H1 (cell line): Measurements from ENCODE around the gene EPHB3. TPM values are rescaled to one million over a fixed set of nuclear protein-coding genes. Genes with fewer than 3 reads are reported as not detected.

ENCODE experiments used
- CTCF ChIA-PET: fragments of 300-600 bp; sonication (Branson Sonifier 250); formaldehyde crosslinking; loops from one replicate; lab custom pipeline; 2021; ENCODE audit not compliant: partially characterized antibody; lab: Charles Lee
- POLR2A ChIA-PET: fragments of 300-600 bp; sonication (Branson Sonifier 250); formaldehyde crosslinking; loops from one replicate; lab custom pipeline; 2021; ENCODE audit warnings: inconsistent platforms; ENCODE audit not compliant: partially characterized antibody; lab: Charles Lee
- DNase-seq, 2 experiments: peaks; one replicate each; pipeline versions ENCODE4 v3.0.0 to v3.0.0-alpha.2; 2010 to 2022; ENCODE audit warnings: low spot score in 2 of 2, low read depth in 1 of 2, mixed read lengths in 1 of 2
- FAIRE-seq: peaks from 2 replicates; lab custom pipeline; 2011; peaks lifted over from hg19 to GRCh38; lab: Jason Lieb, UNC
- H2AFZ ChIP-seq: 2 replicates; pipeline ENCODE4 v1.8.1; 2012; ENCODE audit warnings: low read length, inconsistent platforms
- H2AK5ac ChIP-seq: 2 replicates; pipeline ENCODE4 v1.6.1; 2013; ENCODE audit warnings: low read depth, low read length
- H2BK120ac ChIP-seq: replicated peaks from 2 replicates; pipeline ENCODE3; 2013; ENCODE audit warnings: low read depth, low read length, inconsistent platforms
- H2BK12ac ChIP-seq: 2 replicates; pipeline ENCODE4 v1.6.1; 2013; ENCODE audit warnings: low read depth, low read length
- H2BK15ac ChIP-seq: 2 replicates; pipeline ENCODE4 v1.6.1; 2013; ENCODE audit warnings: low read length
- H2BK20ac ChIP-seq: 2 replicates; pipeline ENCODE4 v1.6.1; 2013; ENCODE audit warnings: low read length
- H2BK5ac ChIP-seq: 2 replicates; pipeline ENCODE4 v1.6.1; 2013; ENCODE audit warnings: low read depth, low read length
- H3K14ac ChIP-seq: 2 replicates; pipeline ENCODE4 v1.6.1; 2013; ENCODE audit warnings: inconsistent platforms; ENCODE audit not compliant: insufficient read length
- H3K18ac ChIP-seq: 2 replicates; pipeline ENCODE4 v1.6.1; 2013; ENCODE audit warnings: low read length; ENCODE audit errors: extremely low read depth
- H3K23ac ChIP-seq: 2 replicates; pipeline ENCODE4 v1.6.1; 2013; ENCODE audit warnings: inconsistent platforms; ENCODE audit not compliant: insufficient read length
- H3K23me2 ChIP-seq: 2 replicates; pipeline ENCODE4 v1.6.1; 2013; ENCODE audit warnings: low read depth, low read length
- H3K27ac ChIP-seq: 2 replicates; pipeline ENCODE4 v1.6.1; 2011; ENCODE audit warnings: low read depth, low read length, inconsistent platforms
- H3K27me3 ChIP-seq, 4 experiments: replicated peaks in 1 of 4; 1 replicate in 1 of 4; 2 replicates in 3 of 4; pipeline versions ENCODE4 v1.6.1 to v1.8.1; 2011 to 2013; ENCODE audit warnings: low read length in 3 of 4, mild to moderate bottlenecking in 3 of 4, inconsistent platforms in 2 of 4, mixed read lengths in 2 of 4, moderate library complexity in 1 of 4; ENCODE audit not compliant: control insufficient read depth in 3 of 4, insufficient read depth in 3 of 4; ENCODE audit errors: extremely low read depth in 1 of 4
- H3K36me3 ChIP-seq, 4 experiments: 2 replicates each; pipeline versions ENCODE4 v1.6.1 to v1.8.1; 2011 to 2013; ENCODE audit warnings: mild to moderate bottlenecking in 4 of 4, low read length in 3 of 4, moderate library complexity in 2 of 4, control low read depth in 1 of 4, inconsistent platforms in 1 of 4; ENCODE audit not compliant: insufficient read depth in 4 of 4, control insufficient read depth in 2 of 4
- H3K4ac ChIP-seq: replicated peaks from 2 replicates; pipeline ENCODE3; 2013; ENCODE audit warnings: low read length, low read depth, mixed read lengths, inconsistent platforms; ENCODE audit not compliant: insufficient read length
- H3K4me1 ChIP-seq, 4 experiments: replicated peaks in 1 of 4; 1 replicate in 1 of 4; 2 replicates in 3 of 4; pipeline versions ENCODE4 v1.6.1 to v1.8.1; 2011 to 2013; ENCODE audit warnings: low read length in 3 of 4, inconsistent platforms in 2 of 4, mixed read lengths in 1 of 4; ENCODE audit not compliant: insufficient read depth in 4 of 4, control insufficient read depth in 3 of 4
- H3K4me2 ChIP-seq, 2 experiments: 2 replicates each; pipeline versions ENCODE4 v1.6.1 to v1.8.1; 2011 to 2013; ENCODE audit warnings: low read depth in 2 of 2, low read length in 2 of 2, control low read depth in 1 of 2, inconsistent platforms in 1 of 2, mild to moderate bottlenecking in 1 of 2; ENCODE audit not compliant: insufficient read depth in 1 of 2
- H3K4me3 ChIP-seq, 4 experiments: fragments of 200-600, 300-600 bp in 1 of 4; sonication (generic), shearing (Covaris generic), sonication (Bioruptor Twin) in 1 of 4; 2 replicates each; pipeline versions ENCODE4 v1.5.1 to v1.8.1; 2011 to 2016; ENCODE audit warnings: low read length in 4 of 4, low read depth in 3 of 4, control low read depth in 2 of 4, inconsistent platforms in 2 of 4, mild to moderate bottlenecking in 2 of 4, mixed read lengths in 1 of 4, moderate library complexity in 1 of 4; ENCODE audit not compliant: insufficient read depth in 2 of 4; ENCODE audit errors: extremely low read depth in 1 of 4
- H3K56ac ChIP-seq: replicated peaks from 2 replicates; pipeline ENCODE3; 2013; ENCODE audit warnings: low read depth, mild to moderate bottlenecking, mixed read lengths, low read length, inconsistent platforms; ENCODE audit not compliant: insufficient read length
- H3K79me1 ChIP-seq: 2 replicates; pipeline ENCODE4 v1.6.1; 2013; ENCODE audit warnings: low read depth, low read length, control low read depth
- H3K79me2 ChIP-seq, 2 experiments: 2 replicates each; pipeline versions ENCODE4 v1.6.1 to v1.8.1; 2012 to 2013; ENCODE audit warnings: low read length in 2 of 2, mild to moderate bottlenecking in 2 of 2, inconsistent platforms in 1 of 2; ENCODE audit not compliant: insufficient read depth in 2 of 2, control insufficient read depth in 1 of 2
- H3K9ac ChIP-seq, 4 experiments: replicated peaks in 1 of 4; 1 replicate in 1 of 4; 2 replicates in 3 of 4; pipeline versions ENCODE4 v1.6.1 to v1.8.1; 2011 to 2013; ENCODE audit warnings: low read depth in 3 of 4, low read length in 3 of 4, control low read depth in 2 of 4, mild to moderate bottlenecking in 2 of 4, moderate library complexity in 2 of 4, inconsistent platforms in 1 of 4; ENCODE audit errors: extremely low read depth in 1 of 4
- H3K9me3 ChIP-seq, 2 experiments: 2 replicates each; pipeline versions ENCODE4 v1.6.1 to v1.8.1; 2012 to 2013; ENCODE audit warnings: mild to moderate bottlenecking in 2 of 2, moderate library complexity in 2 of 2, control low read depth in 1 of 2, inconsistent platforms in 1 of 2, low read depth in 1 of 2, low read length in 1 of 2, mixed read lengths in 1 of 2; ENCODE audit not compliant: insufficient read depth in 2 of 2
- H4K20me1 ChIP-seq, 2 experiments: replicated peaks in 1 of 2; 2 replicates each; pipeline versions ENCODE3 to v1.8.1; 2011 to 2013; ENCODE audit warnings: inconsistent platforms in 2 of 2, low read length in 2 of 2, mild to moderate bottlenecking in 1 of 2; ENCODE audit not compliant: insufficient read depth in 2 of 2, control insufficient read depth in 1 of 2
- H4K5ac ChIP-seq: 2 replicates; pipeline ENCODE4 v1.6.1; 2013; ENCODE audit warnings: low read length, low read depth, mixed read lengths, inconsistent platforms; ENCODE audit not compliant: insufficient read length
- H4K8ac ChIP-seq: 2 replicates; pipeline ENCODE4 v1.8.0; 2013; ENCODE audit warnings: mild to moderate bottlenecking, moderate library complexity, low read length, inconsistent platforms; ENCODE audit not compliant: insufficient read depth; ENCODE audit errors: extremely low read depth
- H4K91ac ChIP-seq: replicated peaks from 2 replicates; pipeline ENCODE3; 2013; ENCODE audit warnings: low read length, mixed read lengths, inconsistent platforms; ENCODE audit not compliant: insufficient read length
- ASH2L ChIP-seq: fragments of 200-600, 300-600 bp; sonication (generic); IDR thresholded peaks from one replicate; pipeline ENCODE4 v1.7.1; 2017; ENCODE audit warnings: low read length
- CTCF ChIP-seq, 3 experiments: IDR thresholded peaks; 1 replicate in 2 of 3; 2 replicates in 1 of 3; pipeline versions ENCODE4 v1.5.1 to v1.6.1; 2011; ENCODE audit warnings: low read length in 3 of 3, mild to moderate bottlenecking in 3 of 3, inconsistent platforms in 2 of 3, low read depth in 1 of 3, moderate library complexity in 1 of 3; ENCODE audit not compliant: insufficient read depth in 1 of 3; ENCODE audit errors: control extremely low read depth in 1 of 3
- EGR1 ChIP-seq: IDR thresholded peaks from 2 replicates; pipeline ENCODE4 v1.6.1; 2011; ENCODE audit warnings: low read depth, low read length, borderline replicate concordance
- RXRA ChIP-seq: IDR thresholded peaks from 2 replicates; pipeline ENCODE4 v1.6.1; 2011; ENCODE audit warnings: low read depth, mild to moderate bottlenecking, low read length, moderate library complexity; ENCODE audit not compliant: insufficient read depth
- SP4 ChIP-seq: IDR thresholded peaks from 2 replicates; pipeline ENCODE4 v1.6.1; 2012; ENCODE audit warnings: low read length, inconsistent platforms
- SUZ12 ChIP-seq: fragments of 200-600 bp; sonication (generic); IDR thresholded peaks from 2 replicates; pipeline ENCODE4 v1.6.1; 2012; ENCODE audit warnings: mild to moderate bottlenecking, inconsistent platforms, low read length, moderate library complexity, mixed read lengths
- TAF1 ChIP-seq: IDR thresholded peaks from 2 replicates; pipeline ENCODE4 v1.6.1; 2011; ENCODE audit warnings: mild to moderate bottlenecking, low read depth, low read length
- WGBS, 2 experiments: shearing (Covaris generic) in 1 of 2; methylation state at CpG; one replicate each; pipeline versions ENCODE4 v1.1.6 to v1.1.7; 2013 to 2015; ENCODE audit warnings: low lambda C conversion rate in 2 of 2, mixed read lengths in 2 of 2, inconsistent platforms in 1 of 2, low coverage in 1 of 2, missing lambda C conversion rate in 1 of 2; ENCODE audit not compliant: insufficient replicate concordance in 2 of 2, insufficient coverage in 1 of 2, insufficient read length in 1 of 2; ENCODE audit errors: extremely low coverage in 1 of 2, missing lambda C conversion rate in 1 of 2; 5-methylcytosine and 5-hydroxymethylcytosine counted together
- polyA plus RNA-seq, 7 experiments: library from polyadenylated mRNA; depleted of rRNA in 3 of 7; stranded (reverse) in 5 of 7; unstranded in 2 of 7; fragments of >200 nt in 5 of 7; fragments of 200-250 nt in 2 of 7; gene quantifications; 1 replicate in 5 of 7; 2 replicates in 1 of 7; 4 replicates in 1 of 7; pipeline versions ENCODE4 v1.2.1 to v1.2.3, GENCODE V29; 2011 to 2013; ENCODE audit warnings: missing spikeins in 2 of 7, mixed read lengths in 2 of 7
- total RNA-seq: library from RNA; stranded (reverse); fragmentation: NEBNext Ultra II Directional; extraction: Animal tissue kit (Norgen Biotek cat#: 25700); gene quantifications from 2 replicates; pipeline ENCODE4 v1.2.1, GENCODE V29; 2021

EPHB3 gene
- total and polyA plus RNA-seq, 2 of the 8 experiments (the other 6 are each of a cell fraction or from before 2014, with no cell fraction given), result 0.41 to 0.91 TPM

- Histone ChIP-seq H3K4me3 (no peak overlapping the region), H2BK120ac (no peak overlapping the region), H3K4me1 (peaks cover 3 to 10% (median 7%) of the 10 kb centered on the region in 4 experiments), H3K4ac (no peak overlapping the region), H3K9ac (no peak overlapping the region), H4K5ac (no peak overlapping the region), H3K79me2 (no peaks in the 10 kb centered on the region), H4K20me1 (no peaks in the 10 kb centered on the region), H3K23me2 (no peaks in the 10 kb centered on the region; the same call in 1 of the 2 replicates), H2BK20ac (no peak overlapping the region), H3K4me2 (no peak overlapping the region), H4K91ac (no peak overlapping the region), H2BK5ac (no peak overlapping the region), H2BK12ac (no peak overlapping the region), H2AK5ac (no peak overlapping the region), H2AFZ (no peak overlapping the region), H2BK15ac (no peak overlapping the region), H3K27ac (no peak overlapping the region), H3K18ac (no peak overlapping the region), H3K14ac (no peak overlapping the region), H3K36me3 (no peaks in the 10 kb centered on the region), H3K27me3 (peaks cover 2 to 19% (median 16%) of the 10 kb centered on the region in 4 experiments), H3K79me1 (no peaks in the 10 kb centered on the region), H3K9me3 (no peaks in the 10 kb centered on the region), H3K56ac (no peak overlapping the region), H3K23ac (no peak overlapping the region), H4K8ac (no peak overlapping the region)
- CTCF ChIA-PET, result interaction anchor here (0.8 to 7.6 kb wide), 7 partner anchors 13 to 224 kb away, joined by 3 to 66 read pairs (median 3); no protein-coding TSS in a partner anchor
- POLR2A ChIA-PET, result no interaction called here
- 94% methylated on average over 5 of the region's 5 CpGs; no CpG with 5 or more reads in 1 of the 2 experiments for WGBS, 2 experiments
- FAIRE-seq, result no peak
- no peak for DNase-seq
- no peak for TF ChIP-seq ASH2L
- TF ChIP-seq EGR1, result no peak
- TF ChIP-seq TAF1, result no peak
- no peak for TF ChIP-seq SUZ12
- TF ChIP-seq SP4, result no peak
- no peak for TF ChIP-seq RXRA
- no peak for TF ChIP-seq CTCF (IDR thresholded peaks at IDR 0.05; ENCODE audit: control extremely low read depth in 1 of 3, insufficient read depth in 1 of 3, low read depth in 1 of 3, low read length in 3 of 3)
These were observed 7.1 kb upstream of the EPHB3 start for GRCh38 chr3:184554461-184554860.
